ENCODE results near the gene AKAP17A.
A peak's percentile ranks its signal among the peaks of the same experiment; 100 is the strongest.

Gene AKAP17A

GRCh38 chrX:1576201-1576992 is 15.0 kb upstream of the AKAP17A start:
- DNase-seq (ENCODE audit: extremely low read depth, low read depth), result no peak
- TF ChIP-seq, protein P1, sequence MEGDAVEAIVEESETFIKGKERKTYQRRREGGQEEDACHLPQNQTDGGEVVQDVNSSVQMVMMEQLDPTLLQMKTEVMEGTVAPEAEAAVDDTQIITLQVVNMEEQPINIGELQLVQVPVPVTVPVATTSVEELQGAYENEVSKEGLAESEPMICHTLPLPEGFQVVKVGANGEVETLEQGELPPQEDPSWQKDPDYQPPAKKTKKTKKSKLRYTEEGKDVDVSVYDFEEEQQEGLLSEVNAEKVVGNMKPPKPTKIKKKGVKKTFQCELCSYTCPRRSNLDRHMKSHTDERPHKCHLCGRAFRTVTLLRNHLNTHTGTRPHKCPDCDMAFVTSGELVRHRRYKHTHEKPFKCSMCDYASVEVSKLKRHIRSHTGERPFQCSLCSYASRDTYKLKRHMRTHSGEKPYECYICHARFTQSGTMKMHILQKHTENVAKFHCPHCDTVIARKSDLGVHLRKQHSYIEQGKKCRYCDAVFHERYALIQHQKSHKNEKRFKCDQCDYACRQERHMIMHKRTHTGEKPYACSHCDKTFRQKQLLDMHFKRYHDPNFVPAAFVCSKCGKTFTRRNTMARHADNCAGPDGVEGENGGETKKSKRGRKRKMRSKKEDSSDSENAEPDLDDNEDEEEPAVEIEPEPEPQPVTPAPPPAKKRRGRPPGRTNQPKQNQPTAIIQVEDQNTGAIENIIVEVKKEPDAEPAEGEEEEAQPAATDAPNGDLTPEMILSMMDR (IDR thresholded peaks at IDR 0.05; ENCODE audit: low read depth, low read length), result no peak

DNA sequence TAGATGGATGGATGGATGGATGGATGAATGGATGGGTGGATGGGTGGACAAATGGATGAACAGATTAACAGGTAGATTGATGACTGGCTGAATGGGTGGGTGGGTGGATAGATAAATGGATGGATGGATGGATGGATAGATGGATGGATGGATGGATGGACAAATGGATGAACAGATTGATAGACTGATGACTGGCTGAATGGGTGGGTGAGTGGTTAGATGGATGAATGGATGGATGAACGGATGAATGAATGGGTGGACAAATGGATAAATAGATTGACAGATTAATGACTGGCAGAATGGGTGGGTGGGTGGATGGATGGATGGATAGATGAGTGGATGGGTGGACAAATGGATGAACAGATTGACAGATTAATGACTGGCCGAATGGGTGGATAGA is 13.6 kb upstream of the AKAP17A start:
- TF ChIP-seq, protein P1 (IDR thresholded peaks at IDR 0.05; ENCODE audit: low read depth, low read length), result no peak
- DNase-seq (ENCODE audit: extremely low read depth, low read depth), result no peak

DNA sequence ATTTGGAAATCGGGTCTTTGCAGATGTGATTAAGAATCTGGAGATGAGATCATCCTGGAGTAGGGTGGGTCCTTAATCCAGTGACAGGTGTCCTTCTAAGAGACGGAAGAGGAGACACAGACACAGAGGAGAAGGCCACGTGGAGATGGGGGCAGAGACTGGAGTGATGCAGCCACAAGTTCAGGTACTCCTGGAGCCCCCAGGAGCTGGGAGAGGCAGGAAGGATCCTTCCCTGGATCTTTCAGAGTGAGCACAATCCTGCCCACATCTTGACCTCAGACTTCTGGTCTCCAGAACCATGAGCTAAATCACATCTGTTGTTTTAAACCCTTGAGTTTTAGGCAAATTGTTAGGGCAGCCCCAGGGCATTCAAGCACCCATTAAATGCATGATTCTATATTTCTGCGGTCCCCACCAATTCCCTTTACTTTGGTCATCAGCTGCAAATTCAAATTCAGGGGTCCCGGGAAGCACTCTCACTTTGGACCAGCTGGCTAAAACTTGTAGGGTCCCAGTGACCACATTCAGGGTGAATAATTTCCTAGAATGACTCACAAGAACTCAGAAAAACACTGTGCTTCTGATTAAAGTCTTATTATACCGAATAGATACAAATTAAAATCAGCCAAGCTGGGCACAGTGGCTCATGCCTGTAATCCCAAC is 12.8 kb upstream of the AKAP17A start:
- DNase-seq (ENCODE audit: extremely low read depth, low read depth), result no peak
- TF ChIP-seq, protein P1 (IDR thresholded peaks at IDR 0.05; ENCODE audit: low read depth, low read length), result no peak

- no peak for DNase-seq (ENCODE audit: extremely low read depth, low read depth)
Observed at GRCh38 chrX:1581132-1581531, 10.3 kb upstream of the AKAP17A start.

DNA sequence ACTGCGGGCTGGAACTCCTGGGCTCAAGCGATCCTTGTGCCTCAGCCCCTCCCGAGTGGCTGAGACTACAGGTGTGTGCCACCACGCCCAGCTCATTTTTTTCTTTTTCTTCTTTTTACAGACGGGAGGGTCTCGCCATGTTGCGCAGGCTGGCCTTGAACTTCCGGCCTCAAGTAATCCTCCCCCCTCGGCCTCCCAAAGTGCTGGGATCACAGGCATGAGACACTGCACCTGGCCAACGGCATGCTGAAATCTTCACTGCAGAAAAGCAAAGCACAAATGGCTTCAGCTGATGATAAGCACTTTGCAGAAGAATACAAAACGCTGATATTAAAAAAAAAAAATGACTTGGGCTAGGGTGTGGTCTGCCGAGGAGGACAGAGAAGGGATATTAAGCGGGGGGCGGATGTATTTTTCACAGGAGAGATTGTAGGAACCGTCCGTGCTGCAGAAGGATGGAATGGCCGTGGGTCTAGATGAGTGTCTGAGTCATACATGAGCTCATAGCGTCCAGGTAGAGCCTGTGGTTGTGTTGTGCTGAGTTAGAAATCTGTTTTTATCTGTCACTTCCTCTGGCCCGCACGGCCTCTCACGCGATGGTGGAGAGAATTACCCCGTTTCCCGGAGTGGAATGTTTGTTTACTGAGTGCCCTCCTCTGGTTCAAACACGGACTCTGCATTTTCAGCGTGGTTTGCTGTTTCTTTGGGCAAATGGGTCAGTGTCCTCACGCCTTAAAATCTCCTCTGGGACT is 8.5 kb upstream of the AKAP17A start:
- DNase-seq (ENCODE audit: extremely low read depth, low read depth), result no peak
- TF ChIP-seq, protein P1 (IDR thresholded peaks at IDR 0.05; ENCODE audit: low read depth, low read length), result no peak

More at GRCh38 chrX:1581132-1581531, 10.3 kb upstream of the AKAP17A start:
- TF ChIP-seq, protein P1 (IDR thresholded peaks at IDR 0.05; ENCODE audit: low read depth, low read length), result peak; percentile 55

DNA sequence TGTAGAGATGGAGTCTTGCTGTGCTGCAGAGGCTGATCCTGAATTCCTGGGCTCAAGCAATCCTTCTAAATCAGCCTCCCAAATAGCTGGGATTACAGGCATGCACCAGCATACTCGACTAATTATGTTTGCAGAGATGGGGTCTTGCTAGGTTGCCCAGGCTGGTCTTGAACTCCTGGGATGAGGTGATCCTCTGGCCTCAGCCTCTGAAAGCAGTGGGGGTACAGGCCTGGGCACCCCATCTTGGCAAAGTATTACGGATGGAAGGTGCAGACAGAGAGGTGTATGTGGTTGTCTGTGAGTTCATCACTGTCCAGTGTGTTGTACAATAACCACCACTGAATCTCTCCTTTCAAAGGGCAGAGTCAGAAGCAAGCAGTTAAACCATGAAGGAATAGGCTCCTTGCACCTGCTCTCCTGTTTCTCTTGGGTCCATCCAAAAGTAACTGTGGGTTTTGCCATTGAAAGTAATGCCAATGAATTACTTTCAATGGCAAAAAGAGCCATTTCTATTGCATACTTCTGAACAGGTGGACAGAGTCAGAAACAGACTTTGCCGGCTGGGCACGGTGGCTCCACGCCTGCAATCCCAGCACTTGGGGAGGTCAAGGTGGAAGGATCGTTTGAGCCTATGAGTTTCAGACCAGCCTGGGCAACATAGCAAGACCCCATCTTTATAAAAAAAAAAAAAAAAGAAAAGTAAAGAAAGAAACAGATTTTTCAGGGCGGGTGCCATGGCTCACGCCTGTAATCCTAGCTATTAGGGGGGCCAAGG is 7.0 kb upstream of the AKAP17A start:
- DNase-seq (ENCODE audit: extremely low read depth, low read depth), result no peak
- TF ChIP-seq, protein P1 (IDR thresholded peaks at IDR 0.05; ENCODE audit: low read depth, low read length), result no peak
